ENCODE measurements around the gene NFIB. TPM values are rescaled to one million over a fixed set of nuclear protein-coding genes. Genes with fewer than 3 reads are reported as not detected.

The NFIB gene
- total RNA-seq, 1 donor from 2014 or later: 82.7 TPM

DNA sequence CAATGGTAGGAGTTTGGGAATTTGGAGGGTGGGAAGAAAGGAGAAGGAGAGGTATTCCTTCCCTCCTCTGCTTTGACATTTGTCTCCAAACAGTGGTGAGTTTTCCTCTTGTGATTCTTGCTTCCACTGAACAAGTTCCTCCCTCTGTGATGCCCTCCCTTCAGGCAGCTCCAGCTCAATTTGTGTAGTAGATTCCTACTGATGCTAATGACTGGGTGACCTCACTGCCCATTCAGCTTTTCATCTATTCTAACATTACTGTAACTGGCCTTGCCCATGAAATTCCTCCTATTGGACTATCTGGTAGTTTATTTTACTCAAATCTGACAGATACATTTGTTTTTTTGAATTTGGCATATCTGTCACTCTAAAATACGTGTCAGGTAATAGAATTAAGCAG, 121.4 kb downstream of the NFIB start:
- no peak for DNase-seq (ENCODE audit: low read depth, low spot score)

DNA sequence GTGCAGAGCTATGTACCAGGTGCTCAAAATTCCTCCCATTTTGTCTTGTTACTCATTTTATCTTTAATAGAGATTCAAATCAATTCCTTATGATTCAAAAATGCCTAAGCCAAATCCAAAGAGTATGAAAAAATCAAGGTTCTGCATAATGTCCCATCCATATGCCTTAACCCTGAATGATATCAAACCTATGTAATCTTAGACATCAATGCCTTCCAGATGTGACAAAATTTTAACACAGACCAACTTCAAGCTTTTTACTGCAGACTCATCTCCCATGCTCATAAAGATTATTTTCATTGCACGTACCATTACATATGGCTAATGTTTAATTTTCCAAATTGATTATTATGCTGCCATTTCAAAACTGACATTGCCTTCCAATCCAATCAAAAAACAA, 122.4 kb downstream of the NFIB start:
- DNase-seq (ENCODE audit: low read depth, low spot score): no peak

DNA sequence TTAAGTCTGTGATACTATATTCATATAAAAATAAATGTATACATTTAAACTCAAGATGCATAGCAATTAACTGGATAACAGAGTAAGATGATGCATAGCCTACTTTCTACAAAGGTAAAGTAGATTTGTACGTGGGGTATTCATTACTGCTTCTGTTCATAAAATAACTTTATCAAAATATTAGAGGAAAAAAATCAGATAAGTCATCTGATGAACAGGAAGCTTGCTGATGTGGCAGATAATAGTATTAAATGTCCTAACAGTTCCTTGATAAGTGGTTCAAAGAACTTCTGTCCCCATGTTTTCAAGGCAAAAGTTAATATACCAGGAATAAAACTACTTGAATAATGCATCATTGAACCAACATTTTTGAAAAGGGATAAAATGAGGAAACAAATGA, 123.7 kb downstream of the NFIB start:
- DNase-seq (ENCODE audit: low read depth, low spot score): no peak

DNA sequence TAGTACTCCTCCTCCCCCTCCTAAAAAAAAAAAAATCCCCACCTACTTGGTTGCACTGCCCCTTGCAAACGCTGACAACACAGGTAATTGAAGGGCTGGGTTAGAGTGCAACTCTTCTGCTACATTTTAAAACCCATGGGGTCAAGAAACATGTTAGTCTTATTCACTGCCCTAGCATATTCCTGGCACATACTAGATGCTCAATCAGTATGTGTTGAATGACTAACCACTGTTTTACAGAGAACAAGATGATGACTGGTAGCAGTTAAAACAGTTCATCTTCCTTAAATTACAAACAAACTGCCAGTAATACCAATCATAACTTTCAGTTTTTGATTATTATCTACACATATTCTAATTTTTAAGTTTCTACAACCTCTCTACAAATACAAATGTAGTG, 124.4 kb downstream of the NFIB start:
- no peak for DNase-seq (ENCODE audit: low read depth, low spot score)

DNA sequence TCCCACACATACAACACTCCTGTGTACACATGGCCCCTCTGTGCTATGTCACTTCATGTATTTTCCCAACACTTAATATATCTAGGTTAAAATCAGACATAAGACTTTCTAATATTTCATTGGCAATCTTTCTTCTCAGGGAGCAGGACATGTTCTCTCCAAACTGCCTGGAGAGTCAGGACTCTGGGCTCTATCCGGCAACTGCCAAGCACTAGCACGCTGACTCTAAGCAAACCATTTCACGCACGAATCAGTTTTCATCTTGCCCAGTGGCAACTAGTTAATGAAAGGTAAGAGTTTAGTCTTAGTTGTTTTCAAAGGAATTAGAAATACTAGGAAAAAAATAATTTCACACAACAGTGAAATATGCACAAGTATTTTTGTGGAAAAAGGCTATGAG, 124.8 kb downstream of the NFIB start:
- no peak for DNase-seq (ENCODE audit: low read depth, low spot score)

DNA sequence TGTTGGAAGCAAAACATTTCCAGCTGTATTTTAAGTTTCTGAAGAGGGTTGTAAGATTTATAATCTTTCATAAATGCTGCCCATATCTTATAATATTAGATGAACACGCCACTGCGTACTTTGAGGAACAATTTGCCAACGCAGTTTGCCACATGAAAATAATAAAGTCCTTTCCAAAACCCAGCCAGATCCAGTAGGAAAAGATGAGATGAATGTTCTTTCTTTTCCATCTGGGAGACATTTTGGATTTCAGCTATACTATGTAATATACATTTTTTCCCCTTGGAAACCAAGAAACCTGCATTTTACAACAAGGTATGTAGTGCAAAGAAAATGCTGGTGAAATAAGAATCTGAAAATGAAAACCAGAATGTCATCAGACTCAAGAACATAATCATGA, 125.4 kb downstream of the NFIB start:
- DNase-seq (ENCODE audit: low read depth, low spot score): no peak

DNA sequence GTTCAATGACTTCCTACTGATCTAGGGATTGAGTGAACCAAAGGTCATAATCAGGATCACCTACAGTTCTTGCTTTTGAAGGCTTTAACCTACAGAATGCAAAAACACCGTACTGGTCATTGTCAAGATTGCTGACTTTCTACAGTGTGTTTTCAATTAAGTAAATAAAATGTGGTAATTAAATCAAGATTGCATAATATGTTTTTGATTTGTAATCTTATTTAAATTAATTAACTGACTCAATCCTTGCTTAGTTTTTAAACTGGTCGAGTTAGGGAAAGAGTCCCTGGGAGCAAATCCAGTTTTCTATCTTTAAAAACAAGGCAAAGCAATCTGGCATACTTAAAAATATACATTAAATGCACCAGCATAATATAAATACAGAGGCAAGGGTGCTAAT, 125.9 kb downstream of the NFIB start:
- no peak for DNase-seq (ENCODE audit: low read depth, low spot score)

DNA sequence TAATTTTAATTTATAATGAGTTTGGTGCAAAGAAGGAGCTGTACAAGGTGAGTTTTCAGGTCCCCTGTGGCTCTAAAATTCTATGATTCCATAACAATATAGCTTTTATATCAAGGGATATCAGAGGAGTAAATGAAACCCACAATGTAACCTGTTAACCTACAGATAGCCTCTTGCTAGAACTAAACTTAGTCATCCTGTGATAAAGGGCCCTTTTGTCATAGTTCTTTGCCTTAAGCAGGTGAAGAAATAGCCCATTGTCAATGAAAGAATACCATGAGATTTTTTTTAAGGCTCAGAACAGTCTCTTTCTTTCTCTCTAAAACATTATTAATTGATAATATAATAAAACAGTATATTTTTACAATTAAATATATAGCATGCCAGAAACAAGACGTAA, 127.8 kb downstream of the NFIB start:
- no peak for DNase-seq (ENCODE audit: low read depth, low spot score)

DNA sequence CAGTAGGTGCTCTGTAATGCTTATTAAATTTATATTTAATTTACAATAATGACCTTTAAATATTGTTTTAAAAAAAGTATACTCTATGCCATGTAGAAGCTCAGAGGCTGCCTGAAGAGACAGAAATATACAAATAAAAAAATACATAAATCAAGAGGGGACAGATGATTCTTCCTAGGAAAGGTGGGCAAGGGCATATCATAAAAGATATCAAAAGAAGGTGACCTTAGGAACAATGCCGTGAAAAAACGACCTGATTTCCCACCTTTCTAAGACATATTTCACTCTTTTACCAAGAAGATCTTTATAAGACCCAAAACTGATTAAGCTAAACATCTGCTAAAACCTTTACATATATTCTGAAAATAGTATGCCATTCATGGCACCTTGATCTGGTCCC, 128.9 kb downstream of the NFIB start:
- no peak for DNase-seq (ENCODE audit: low read depth, low spot score)

DNA sequence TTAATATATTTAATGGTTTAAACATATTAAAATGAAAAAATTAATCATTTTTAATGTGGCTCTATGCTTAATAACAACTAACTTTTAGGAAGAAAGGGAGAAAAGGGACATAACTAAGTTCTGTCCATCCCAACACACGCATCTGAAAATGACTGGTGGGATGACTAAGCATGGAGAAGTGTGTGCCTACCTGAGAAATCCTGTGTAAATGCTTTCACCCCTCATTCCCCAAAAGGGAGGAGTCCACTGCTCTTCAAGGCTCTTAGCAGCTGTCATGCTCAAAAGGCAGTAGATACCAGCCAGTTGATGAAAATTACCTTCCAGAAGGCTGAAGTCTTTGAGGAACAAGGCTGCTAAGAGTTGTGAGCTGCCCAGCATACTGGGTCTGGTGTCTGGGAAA, 130.9 kb downstream of the NFIB start:
- DNase-seq (ENCODE audit: low read depth, low spot score): no peak

DNA sequence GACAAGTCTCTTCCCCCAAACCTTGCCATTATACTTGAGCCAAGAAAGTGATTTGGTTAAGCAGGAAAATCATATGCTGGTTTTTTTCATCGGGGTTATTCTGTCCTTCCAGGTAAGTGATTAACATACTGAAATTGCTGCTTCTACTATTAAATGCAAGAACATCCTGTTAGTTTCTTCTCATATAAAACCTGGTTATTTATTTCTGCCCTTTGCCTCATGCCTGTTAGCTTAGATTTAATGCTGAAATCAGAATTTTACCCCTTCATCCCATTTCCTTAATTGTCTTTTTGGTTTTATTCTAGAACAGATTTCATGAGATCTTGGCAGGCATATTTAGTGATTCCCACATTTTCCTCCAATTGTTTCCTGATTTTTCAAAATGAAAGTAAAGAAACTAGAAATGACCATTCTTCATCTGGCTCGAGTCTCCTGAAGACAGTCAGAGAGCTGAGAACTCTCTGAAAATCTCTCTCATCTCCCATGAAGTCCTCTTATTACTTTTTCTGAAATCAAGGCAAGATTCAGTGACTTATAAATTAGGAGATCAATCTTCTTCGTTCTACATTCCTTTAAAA, 132.9 kb downstream of the NFIB start:
- no peak for DNase-seq (ENCODE audit: low read depth, low spot score)

DNA sequence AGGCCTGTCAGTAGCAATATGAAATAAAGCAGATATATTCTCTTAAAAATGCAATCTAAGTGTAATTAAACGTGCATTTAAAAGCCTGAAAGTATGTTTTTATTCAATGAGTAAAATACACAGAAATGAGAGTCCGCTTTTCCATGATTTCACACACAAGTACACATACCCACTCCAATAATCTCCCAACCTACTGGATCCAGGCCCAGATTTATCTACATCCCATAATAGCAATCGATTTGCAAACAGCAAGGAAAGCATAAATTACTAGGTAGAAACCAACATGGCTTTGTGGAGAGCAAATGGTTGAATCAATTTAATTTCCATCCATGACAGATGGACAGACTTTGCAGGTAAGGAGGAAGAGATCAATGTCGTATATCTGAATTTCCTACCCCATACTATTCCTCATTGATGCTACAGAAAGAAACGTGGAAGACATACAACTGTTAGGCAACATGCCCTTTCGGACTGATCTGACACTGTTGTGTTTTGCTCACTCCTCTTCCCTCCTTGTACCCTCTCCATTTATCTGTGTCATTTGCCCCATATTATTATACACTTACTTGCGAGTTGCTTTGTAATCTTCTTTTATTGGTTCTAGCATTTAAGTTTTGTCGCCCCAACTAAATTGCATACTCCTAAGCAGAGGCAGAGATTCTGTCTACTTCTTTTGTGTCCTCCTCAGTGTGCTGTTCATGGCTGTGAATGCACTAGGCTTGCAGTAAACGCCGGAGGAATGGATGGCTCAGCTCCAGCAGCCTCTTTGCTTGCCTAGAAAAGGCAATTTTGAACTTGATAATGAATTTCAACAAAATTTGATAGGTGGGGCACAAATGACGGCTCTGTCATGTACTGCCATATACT, 133.6 kb downstream of the NFIB start:
- no peak for DNase-seq (ENCODE audit: low read depth, low spot score)

DNA sequence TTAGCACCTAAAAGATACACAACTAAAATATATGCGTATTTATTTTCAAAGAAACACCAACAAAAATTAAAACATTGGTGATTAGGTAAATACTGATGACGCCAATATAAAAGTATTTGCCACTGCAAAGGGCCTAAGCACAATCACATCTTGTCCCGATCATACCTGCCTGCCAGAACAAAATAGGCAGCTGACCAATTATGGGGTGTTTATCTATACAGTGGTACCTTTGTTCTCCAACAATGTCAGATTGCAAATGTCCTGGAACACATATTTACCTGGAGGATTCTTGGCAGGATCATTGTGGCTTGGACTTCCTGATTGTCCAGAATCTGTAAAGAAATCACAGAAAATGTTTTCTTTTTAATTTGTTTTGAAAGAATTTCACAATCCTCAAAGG, 134.5 kb downstream of the NFIB start:
- DNase-seq (ENCODE audit: low read depth, low spot score): no peak

DNA sequence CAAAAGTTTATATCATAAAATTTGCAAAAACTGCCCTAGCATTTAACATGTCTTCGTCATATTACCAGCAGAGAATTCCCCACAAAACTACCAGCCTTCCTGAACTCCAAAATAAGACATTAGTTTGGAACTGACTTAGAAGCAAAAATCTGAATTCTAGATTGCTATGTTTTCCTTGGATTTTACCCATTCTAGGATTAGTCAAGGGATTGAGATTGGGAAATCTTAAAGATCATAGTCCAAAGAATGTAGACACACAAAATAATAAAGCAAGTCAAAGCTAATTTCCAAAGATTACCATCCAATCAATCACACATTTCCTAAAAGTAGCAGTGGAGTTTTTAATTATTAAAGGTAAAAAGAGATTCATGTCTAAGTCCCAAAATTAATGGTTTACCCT, 138.2 kb downstream of the NFIB start:
- no peak for DNase-seq (ENCODE audit: low read depth, low spot score)

DNA sequence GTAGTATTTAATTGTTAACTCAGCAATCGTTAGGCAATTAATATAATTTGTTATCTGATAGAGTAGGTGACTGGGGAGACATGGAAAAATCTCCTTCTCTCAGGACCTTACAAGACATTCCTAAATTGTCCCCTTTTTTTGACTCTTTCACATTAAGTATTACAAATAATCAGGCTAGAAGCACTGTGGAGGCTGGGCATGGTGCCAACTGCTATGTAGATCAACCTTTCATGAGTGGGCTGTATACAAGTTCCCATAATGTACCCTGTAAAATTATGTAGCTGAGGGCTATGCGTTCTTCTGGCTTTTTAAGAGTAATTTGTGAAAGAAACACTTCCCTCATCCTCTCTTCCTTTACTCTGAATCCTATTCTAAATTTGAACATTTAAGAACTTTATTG, 140.2 kb downstream of the NFIB start:
- DNase-seq (ENCODE audit: low read depth, low spot score): no peak

DNA sequence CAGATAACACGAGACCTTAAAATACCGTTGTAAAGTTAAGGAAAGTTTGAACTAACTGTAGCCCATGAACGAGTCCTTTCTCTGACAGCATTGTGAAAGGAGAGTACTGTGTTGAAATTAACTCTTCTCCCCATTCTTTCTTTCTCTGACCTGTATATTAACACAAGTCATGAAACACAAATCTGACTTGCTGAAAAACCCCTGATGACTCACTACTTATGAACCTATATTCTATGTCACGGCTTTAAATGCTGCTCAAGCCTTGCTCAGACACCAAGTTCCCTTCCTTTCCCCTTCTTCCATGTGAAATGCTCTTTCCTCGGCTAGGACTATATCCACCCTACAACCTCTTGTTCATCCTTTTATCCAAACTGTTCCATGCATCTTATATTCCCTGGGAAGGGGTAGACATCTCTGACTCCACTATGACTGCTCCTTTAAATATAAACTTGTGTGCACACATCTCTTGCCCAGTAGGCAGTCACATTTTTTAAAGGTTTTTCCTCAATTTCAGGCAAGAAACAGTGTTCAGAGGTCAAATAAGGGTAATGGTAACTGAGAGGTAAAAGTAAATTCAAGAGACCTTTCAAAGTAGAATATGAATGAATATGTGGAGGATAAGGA, 142.9 kb downstream of the NFIB start:
- no peak for DNase-seq (ENCODE audit: low read depth, low spot score)

DNA sequence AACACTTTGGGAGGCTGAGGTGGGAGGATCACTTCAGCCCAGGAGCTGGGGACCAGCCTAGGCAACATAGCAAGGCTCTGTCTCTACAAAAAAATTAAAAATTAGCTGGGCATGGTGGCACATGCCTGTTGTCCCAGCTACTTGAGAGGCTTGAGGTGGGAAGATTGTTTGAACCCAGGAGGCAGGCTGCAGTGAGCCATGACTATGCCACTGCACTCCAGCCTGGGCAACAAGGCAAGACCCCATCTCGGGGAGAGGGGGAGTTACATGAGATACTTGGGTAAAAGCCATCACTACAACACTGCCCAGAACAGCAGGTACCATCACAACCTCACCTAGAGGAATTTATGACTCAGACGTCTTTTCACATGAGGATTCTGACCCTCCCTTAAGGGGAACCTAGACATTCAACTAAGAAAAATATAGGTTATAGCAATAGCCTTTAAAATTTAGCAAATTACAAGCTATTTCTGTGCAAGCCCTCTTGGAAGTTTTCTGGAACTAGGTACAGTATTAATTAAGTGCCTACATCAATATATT, 143.5 kb downstream of the NFIB start:
- DNase-seq (ENCODE audit: low read depth, low spot score): no peak

DNA sequence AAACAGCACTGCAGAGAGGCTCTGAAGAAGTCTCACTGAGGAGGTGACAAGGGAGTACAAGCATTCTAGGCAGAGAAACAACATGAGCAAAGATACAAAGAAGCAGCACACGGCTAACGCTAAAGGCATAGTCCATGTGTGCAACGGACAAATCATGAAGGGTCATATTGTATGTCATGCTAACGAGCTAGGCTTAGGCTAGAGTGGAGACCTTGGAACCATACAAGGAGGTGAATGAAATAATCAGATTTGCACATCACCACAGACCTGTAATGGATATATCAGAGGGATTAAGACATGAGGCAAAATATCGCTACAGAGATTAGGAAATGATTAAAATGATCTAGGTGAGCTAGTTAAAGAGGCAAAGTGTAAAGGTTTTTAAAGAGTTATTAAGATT, 145.6 kb downstream of the NFIB start:
- DNase-seq (ENCODE audit: low read depth, low spot score): no peak

DNA sequence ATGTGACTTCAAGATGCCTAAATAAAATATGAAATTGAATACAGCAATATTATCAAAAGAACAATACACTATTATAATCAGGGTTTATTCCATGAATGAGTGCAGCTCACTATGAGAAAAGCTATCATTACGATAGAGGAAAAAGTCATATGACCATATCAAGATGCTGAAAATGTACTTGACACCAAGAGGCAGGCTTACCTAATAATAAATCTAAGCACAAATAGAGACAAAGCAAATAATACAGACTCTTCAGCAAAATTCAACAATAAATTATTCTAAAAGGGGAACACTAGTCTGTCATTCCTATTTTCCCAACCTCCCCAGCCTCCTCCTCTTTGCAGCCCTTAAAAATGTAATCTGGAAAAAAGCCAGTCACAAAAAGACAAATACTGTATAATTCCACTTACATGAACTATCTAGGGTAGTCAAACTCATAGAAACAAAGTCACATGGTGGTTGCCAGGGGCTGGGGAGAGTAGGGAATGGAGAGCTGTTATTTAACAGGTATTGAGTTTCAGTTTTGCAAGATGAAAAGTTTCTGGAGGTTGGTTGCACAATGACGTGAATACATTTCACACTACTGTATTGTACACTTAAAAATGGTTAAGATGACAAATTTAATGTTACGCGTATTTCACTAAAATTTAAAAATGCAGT, 148.4 kb downstream of the NFIB start:
- DNase-seq (ENCODE audit: low read depth, low spot score): no peak

DNA sequence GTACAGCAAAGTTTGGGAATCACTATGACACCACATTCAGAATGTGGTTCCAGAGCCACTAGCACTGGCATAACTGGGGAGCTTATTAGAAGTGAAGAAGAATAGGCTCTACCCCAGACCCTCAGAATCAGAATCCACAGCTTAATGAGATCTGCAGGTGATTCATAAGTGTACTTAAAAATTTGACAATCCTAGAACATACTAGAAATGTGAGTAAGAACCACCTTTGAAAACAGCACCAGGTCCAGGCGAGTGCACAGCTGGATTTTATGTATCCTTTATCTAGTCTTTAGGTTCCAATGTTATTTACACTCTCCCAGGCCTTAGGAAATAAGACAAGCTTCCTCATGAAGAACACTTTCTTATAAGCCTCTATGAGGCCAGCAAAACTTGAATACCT, 149.0 kb downstream of the NFIB start:
- DNase-seq (ENCODE audit: low read depth, low spot score): no peak

DNA sequence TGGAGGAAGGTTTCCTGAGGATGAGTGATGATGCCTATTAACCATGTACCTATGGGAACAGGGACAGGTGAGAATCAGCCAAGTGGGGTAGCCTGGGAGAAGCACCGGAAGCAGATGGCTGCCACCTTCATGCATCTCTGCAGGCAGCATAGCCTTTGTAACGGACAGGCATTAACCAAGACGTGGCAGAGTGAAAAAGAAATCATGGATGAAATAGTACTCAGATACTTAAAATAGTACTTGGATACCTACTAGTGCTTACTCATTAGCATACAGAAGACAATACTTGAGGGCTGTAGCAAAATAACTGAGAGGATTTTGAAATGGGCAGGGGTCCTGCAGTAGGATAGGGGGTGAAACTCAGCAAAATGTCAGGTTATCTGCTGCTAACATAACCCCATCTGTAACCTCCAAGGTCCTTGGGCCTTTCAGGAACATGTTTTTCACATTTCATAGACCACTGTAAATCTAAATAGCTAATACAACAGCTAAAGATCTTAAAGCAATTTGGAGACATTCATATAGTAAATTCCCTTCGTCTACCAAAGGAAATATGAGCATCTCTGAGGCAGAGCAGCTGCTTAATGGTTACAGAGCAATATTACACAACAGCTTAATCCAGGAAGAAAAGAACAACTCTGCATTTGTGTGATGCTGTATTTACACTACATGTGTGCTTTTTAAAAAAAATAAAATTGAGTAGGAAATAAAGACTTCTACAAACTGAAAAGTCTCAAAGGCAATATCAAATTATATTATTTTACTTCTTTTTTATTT, 154.3 kb downstream of the NFIB start:
- DNase-seq (ENCODE audit: low read depth, low spot score): no peak

All from pulmonary artery endothelial cell (primary cell).